KMS-11 (cell line): Measurements from ENCODE around the gene SULT1C2.

Experiments used
- H2AFZ ChIP-seq: fragments of 200-600 bp; sonication (generic); 2 replicates; pipeline ENCODE4 v1.6.1; 2016; ENCODE audit warnings: antibody characterized with exemption, mixed run types, low read depth
- H3K27ac ChIP-seq: fragments of 200-600 bp; sonication (generic); 2 replicates; pipeline ENCODE4 v1.6.1; 2016; ENCODE audit warnings: mild to moderate bottlenecking, mixed run types
- H3K27me3 ChIP-seq: fragments of 200-600 bp; sonication (generic); 2 replicates; pipeline ENCODE4 v1.6.1; 2017; ENCODE audit warnings: mild to moderate bottlenecking, low read depth, mixed run types, moderate library complexity; ENCODE audit not compliant: insufficient read depth
- H3K36me3 ChIP-seq: fragments of 200-600 bp; sonication (generic); 2 replicates; pipeline ENCODE4 v1.6.1; 2017; ENCODE audit warnings: mild to moderate bottlenecking, mixed run types; ENCODE audit not compliant: insufficient read depth
- H3K4me1 ChIP-seq: fragments of 200-600 bp; sonication (generic); 2 replicates; pipeline ENCODE4 v1.6.1; 2016; ENCODE audit warnings: mild to moderate bottlenecking, low read depth, mixed run types; ENCODE audit not compliant: poor library complexity, severe bottlenecking
- H3K4me2 ChIP-seq: fragments of 200-600 bp; sonication (generic); 2 replicates; pipeline ENCODE4 v1.7.0; 2016; ENCODE audit warnings: mild to moderate bottlenecking, mixed run types
- H3K4me3 ChIP-seq: fragments of 200-600 bp; sonication (generic); IDR thresholded peaks from 2 replicates; pipeline ENCODE4 v1.6.1; 2017; ENCODE audit warnings: low read depth, low read length, mixed read lengths; ENCODE audit not compliant: insufficient read depth
- H3K79me2 ChIP-seq: fragments of 200-600 bp; sonication (generic); 2 replicates; pipeline ENCODE4 v1.6.1; 2016; ENCODE audit warnings: low read depth, mixed run types; ENCODE audit not compliant: insufficient read depth
- H3K9ac ChIP-seq: fragments of 200-600 bp; sonication (generic); 2 replicates; pipeline ENCODE4 v1.6.1; 2016; ENCODE audit warnings: mild to moderate bottlenecking, mixed run types
- H4K20me1 ChIP-seq: fragments of 200-600 bp; sonication (generic); 2 replicates; pipeline ENCODE4 v1.6.1; 2016; ENCODE audit warnings: mild to moderate bottlenecking, mixed run types; ENCODE audit not compliant: insufficient read depth
- TF ChIP-seq, protein P1 (sequence below): fragments of 200-600 bp; sonication (generic); conservative IDR thresholded peaks from 2 replicates; pipeline ENCODE4 v1.6.1; 2017; ENCODE audit warnings: low read depth, mild to moderate bottlenecking, antibody characterized with exemption, low read length, moderate library complexity, mixed read lengths

The SULT1C2 gene

DNA sequence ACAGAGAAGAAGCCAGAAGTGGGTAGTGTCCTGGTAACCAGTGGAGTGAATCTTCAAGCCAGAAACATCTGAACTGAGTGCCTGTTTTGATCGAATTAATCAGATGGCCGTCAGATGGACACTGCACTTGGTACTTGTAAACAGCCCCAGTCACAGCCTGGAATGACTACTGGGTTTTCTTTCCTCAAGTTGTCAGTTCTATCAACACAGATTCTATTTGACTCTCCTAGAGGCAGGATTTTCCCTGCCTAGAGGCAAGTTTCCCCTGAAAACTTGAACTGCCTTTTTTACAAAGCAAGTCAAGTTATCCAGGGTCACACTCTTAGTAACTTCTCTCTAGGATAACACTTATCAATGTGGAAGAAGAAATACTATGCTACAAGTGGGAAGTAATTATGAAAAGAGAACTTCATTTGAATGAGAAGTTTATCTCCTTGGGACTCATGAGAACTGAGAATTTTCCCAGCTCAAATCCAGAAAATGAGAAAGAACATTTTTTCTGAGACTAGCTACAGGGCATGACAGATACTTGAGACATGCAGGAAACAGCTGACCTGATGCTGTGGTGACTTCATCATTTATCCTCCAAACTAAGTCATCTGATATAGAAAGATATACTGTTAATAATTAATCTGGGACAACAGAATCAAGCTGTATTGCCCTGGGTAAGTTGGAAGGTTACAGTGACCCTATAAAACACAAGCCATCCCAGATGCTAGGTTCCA lies 36.0 kb downstream of the SULT1C2 start:
- no peak overlapping the region for H3K9ac ChIP-seq
- H3K4me2 ChIP-seq, result no peak overlapping the region
- TF ChIP-seq, protein P1, sequence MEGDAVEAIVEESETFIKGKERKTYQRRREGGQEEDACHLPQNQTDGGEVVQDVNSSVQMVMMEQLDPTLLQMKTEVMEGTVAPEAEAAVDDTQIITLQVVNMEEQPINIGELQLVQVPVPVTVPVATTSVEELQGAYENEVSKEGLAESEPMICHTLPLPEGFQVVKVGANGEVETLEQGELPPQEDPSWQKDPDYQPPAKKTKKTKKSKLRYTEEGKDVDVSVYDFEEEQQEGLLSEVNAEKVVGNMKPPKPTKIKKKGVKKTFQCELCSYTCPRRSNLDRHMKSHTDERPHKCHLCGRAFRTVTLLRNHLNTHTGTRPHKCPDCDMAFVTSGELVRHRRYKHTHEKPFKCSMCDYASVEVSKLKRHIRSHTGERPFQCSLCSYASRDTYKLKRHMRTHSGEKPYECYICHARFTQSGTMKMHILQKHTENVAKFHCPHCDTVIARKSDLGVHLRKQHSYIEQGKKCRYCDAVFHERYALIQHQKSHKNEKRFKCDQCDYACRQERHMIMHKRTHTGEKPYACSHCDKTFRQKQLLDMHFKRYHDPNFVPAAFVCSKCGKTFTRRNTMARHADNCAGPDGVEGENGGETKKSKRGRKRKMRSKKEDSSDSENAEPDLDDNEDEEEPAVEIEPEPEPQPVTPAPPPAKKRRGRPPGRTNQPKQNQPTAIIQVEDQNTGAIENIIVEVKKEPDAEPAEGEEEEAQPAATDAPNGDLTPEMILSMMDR, result no peak
- no peak overlapping the region for H2AFZ ChIP-seq
- no peaks in the 10 kb centered on the region for H3K4me1 ChIP-seq
- no peaks in the 10 kb centered on the region for H4K20me1 ChIP-seq
- no peaks in the 10 kb centered on the region for H3K36me3 ChIP-seq
- H3K27me3 ChIP-seq, result no peaks in the 10 kb centered on the region
- no peak overlapping the region for H3K27ac ChIP-seq
- H3K79me2 ChIP-seq, result no peaks in the 10 kb centered on the region
- H3K4me3 ChIP-seq, result no peak overlapping the region

DNA sequence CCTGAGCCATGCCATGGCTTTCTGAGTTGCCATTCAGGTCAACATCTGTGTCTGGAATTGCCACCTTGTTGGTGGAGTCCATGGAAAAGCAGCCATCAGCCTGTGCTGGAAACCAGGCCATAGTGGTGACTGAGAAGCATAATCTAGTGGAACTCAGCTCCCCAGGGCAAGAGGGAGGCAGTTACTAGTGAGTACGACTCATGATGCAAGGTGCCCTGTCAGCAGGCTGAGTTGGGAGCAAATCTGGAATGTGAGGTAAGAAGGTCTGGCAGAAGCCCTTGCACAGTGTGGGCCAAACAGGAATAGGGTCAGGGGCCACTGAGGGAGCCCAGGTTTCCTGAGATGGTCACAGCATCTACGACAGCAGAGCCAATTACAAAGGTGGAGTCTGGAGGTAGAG lies 37.1 kb downstream of the SULT1C2 start:
- TF ChIP-seq, protein P1, result no peak
- Histone ChIP-seq H4K20me1 (no peaks in the 10 kb centered on the region), H2AFZ (no peak overlapping the region), H3K36me3 (no peaks in the 10 kb centered on the region), H3K4me3 (no peak overlapping the region), H3K4me1 (no peaks in the 10 kb centered on the region), H3K27me3 (no peaks in the 10 kb centered on the region), H3K9ac (no peak overlapping the region), H3K27ac (no peak overlapping the region), H3K79me2 (no peaks in the 10 kb centered on the region), H3K4me2 (no peak overlapping the region)

DNA sequence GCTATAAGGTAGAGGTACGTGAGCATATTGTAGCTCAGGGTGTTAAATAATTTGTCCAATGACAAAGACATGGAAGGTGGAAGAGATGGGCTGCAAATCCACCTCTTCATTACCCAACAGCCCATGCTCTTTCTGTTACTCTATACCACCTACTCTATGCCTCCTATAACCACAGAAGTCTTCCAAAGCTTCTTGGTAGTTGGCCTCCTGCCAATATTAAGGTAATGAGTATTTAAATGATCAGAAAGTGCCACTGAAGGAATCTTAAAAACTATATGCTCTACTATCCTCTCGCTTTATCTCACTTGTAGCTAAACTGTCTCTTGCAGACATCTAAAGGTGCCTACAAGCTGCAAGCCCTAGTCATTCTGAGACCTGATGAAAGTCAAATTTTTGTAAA lies 41.1 kb downstream of the SULT1C2 start:
- Histone ChIP-seq H3K36me3 (no peaks in the 10 kb centered on the region), H3K27me3 (no peaks in the 10 kb centered on the region), H3K79me2 (no peaks in the 10 kb centered on the region), H4K20me1 (no peaks in the 10 kb centered on the region), H3K4me3 (no peak overlapping the region), H3K4me1 (no peaks in the 10 kb centered on the region), H3K27ac (no peak overlapping the region), H2AFZ (no peak overlapping the region), H3K9ac (no peak overlapping the region), H3K4me2 (no peak overlapping the region)
- TF ChIP-seq, protein P1, result no peak

DNA sequence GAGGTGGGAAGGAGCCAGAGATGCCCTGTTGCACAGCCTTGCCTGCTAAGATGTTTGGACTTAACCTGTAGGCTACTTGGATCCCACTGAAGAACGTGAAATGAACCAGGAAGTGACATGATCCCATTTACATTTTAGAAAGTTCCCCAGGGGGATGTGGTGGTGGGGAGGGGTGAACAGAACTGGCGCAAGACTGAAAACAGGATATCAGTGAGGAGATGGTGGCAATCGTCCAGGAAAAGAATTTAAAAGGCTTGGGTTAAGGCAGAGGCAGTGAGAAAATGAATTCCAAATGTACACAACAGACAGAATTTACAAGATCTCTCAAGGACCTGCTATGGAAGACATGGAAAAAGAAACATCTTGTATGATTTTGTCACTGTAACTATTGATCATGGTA lies 42.3 kb downstream of the SULT1C2 start:
- H2AFZ ChIP-seq, result no peak overlapping the region
- TF ChIP-seq, protein P1, result no peak
- no peak overlapping the region for H3K9ac ChIP-seq

More for the DNA sequence above, 42.3 kb downstream of the SULT1C2 start:
- H3K36me3 ChIP-seq, result no peaks in the 10 kb centered on the region
- H3K27ac ChIP-seq, result no peak overlapping the region
- no peaks in the 10 kb centered on the region for H3K27me3 ChIP-seq
- H3K79me2 ChIP-seq, result no peaks in the 10 kb centered on the region
- H3K4me3 ChIP-seq, result no peak overlapping the region
- H3K4me1 ChIP-seq, result no peaks in the 10 kb centered on the region
- no peaks in the 10 kb centered on the region for H4K20me1 ChIP-seq
- H3K4me2 ChIP-seq, result no peak overlapping the region
